Caco-2 (cell line): ENCODE measurements around the gene MEIOSIN. TPM values are rescaled to one million over a fixed set of nuclear protein-coding genes. Genes with fewer than 3 reads are reported as not detected.

Experiments
- BruUV-seq: library from RNA; stranded (reverse); fragments of 400-500 nt; replicated peaks from 2 replicates; lab custom pipeline; 2021; lab: Mats Ljungman, UMichigan
- CTCF ChIA-PET: fragments of 300-600 bp; sonication (Branson Sonifier 250); formaldehyde crosslinking; loops from one replicate; lab custom pipeline; 2022; ENCODE audit warnings: antibody characterized with exemption; lab: Charles Lee
- POLR2A ChIA-PET: fragments of 300-600 bp; sonication (Branson Sonifier 250); formaldehyde crosslinking; loops from one replicate; lab custom pipeline; 2022; ENCODE audit warnings: antibody characterized with exemption; lab: Charles Lee
- DNase-seq, 2 experiments: peaks; one replicate each; pipeline versions ENCODE4 v3.0.0 to v3.0.0-alpha.2; 2020 to 2022
- H3K27me3 ChIP-seq: replicated peaks from 2 replicates; pipeline ENCODE4 v1.6.0; 2011; ENCODE audit warnings: low read length; ENCODE audit not compliant: control insufficient read depth, insufficient read depth
- H3K36me3 ChIP-seq: 2 replicates; pipeline ENCODE4 v1.5.1; 2011; ENCODE audit warnings: low read length; ENCODE audit not compliant: control insufficient read depth, insufficient read depth
- H3K4me1 ChIP-seq: fragments of 250-450 bp; sonication (Bioruptor Pico); 2 replicates; pipeline ENCODE4 v1.5.1; 2020; ENCODE audit warnings: mild to moderate bottlenecking
- H3K4me3 ChIP-seq: 2 replicates; pipeline ENCODE4 v1.5.1; 2011; ENCODE audit warnings: low read depth, mild to moderate bottlenecking, control low read depth, low read length
- H3K9me3 ChIP-seq: fragments of 250-450 bp; sonication (Bioruptor Pico); 2 replicates; pipeline ENCODE4 v1.5.1; 2020; ENCODE audit warnings: mild to moderate bottlenecking, moderate library complexity
- H3K27ac Mint-ChIP-seq: one replicate; pipeline ENCODE4 v1.8.0; 2022; ENCODE audit warnings: mixed read lengths; ENCODE audit not compliant: unreplicated experiment
- H3K27me3 Mint-ChIP-seq: one replicate; pipeline ENCODE4 v1.8.0; 2022; ENCODE audit warnings: mixed read lengths; ENCODE audit not compliant: insufficient read depth, unreplicated experiment
- H3K36me3 Mint-ChIP-seq: one replicate; pipeline ENCODE4 v1.8.0; 2022; ENCODE audit warnings: mild to moderate bottlenecking, mixed read lengths; ENCODE audit not compliant: insufficient read depth, unreplicated experiment
- H3K4me1 Mint-ChIP-seq: one replicate; pipeline ENCODE4 v1.8.0; 2022; ENCODE audit warnings: low read depth, mixed read lengths; ENCODE audit not compliant: unreplicated experiment
- H3K4me3 Mint-ChIP-seq: one replicate; pipeline ENCODE4 v1.8.0; 2022; ENCODE audit warnings: mild to moderate bottlenecking, moderate library complexity, mixed read lengths; ENCODE audit not compliant: unreplicated experiment
- H3K9me3 Mint-ChIP-seq: one replicate; pipeline ENCODE4 v1.8.0; 2022; ENCODE audit warnings: mixed read lengths; ENCODE audit not compliant: unreplicated experiment
- CTCF ChIP-seq, 2 experiments: fragments of 200-600 bp in 1 of 2; IDR thresholded peaks; 1 replicate in 1 of 2; 2 replicates in 1 of 2; pipeline versions ENCODE4 v1.5.1 to v1.8.0; 2011 to 2022; ENCODE audit warnings: antibody characterized with exemption in 1 of 2, control low read depth in 1 of 2, inconsistent platforms in 1 of 2, low read depth in 1 of 2, low read length in 1 of 2, mild to moderate bottlenecking in 1 of 2, moderate library complexity in 1 of 2; ENCODE audit not compliant: insufficient read depth in 1 of 2, severe bottlenecking in 1 of 2, unreplicated experiment in 1 of 2
- intact Hi-C: fragments of 100-400 bp; cut with micrococcal nuclease; formaldehyde crosslinking; loops from one replicate; pipeline ENCODE4 v1.10.0; 2022; ENCODE audit not compliant: unreplicated experiment
- total RNA-seq: library from RNA; stranded (reverse); gene quantifications from 2 replicates; pipeline ENCODE4 v1.2.3, GENCODE V29; 2022

The MEIOSIN gene
- total RNA-seq, 1 experiment from 2014 or later: not detected

- DNase-seq: no peak
- Mint-ChIP-seq H3K4me3 (no peak overlapping the region), H3K36me3 (peaks cover 68% of the 10 kb centered on the region), H3K27ac (no peak overlapping the region), H3K9me3 (no peaks in the 10 kb centered on the region), H3K27me3 (no peaks in the 10 kb centered on the region), H3K4me1 (peaks cover 7% of the 10 kb centered on the region)
- ChIA-PET POLR2A (no interaction called here), CTCF (interaction anchor here (0.5 kb wide), 1 partner anchor 693 kb away, joined by 3 read pairs; no protein-coding TSS in a partner anchor)
- no TSS peak for BruUV-seq
- H3K36me3 ChIP-seq: no peaks in the 10 kb centered on the region
- H3K4me3 ChIP-seq: no peak overlapping the region
- intact Hi-C loops: loop anchor here (5.0 kb wide), 1 partner anchor 109 kb away; no protein-coding TSS in a partner anchor
- no peak for TF ChIP-seq CTCF (IDR thresholded peaks at IDR 0.05; ENCODE audit: insufficient read depth in 1 of 2, low read depth in 1 of 2, low read length in 1 of 2, severe bottlenecking in 1 of 2, unreplicated experiment in 1 of 2)
- H3K4me1 ChIP-seq: no peaks in the 10 kb centered on the region
- H3K27me3 ChIP-seq: no peaks in the 10 kb centered on the region
- no peaks in the 10 kb centered on the region for H3K9me3 ChIP-seq
Observed at GRCh38 chr19:45772912-45773311, 39.7 kb downstream of the MEIOSIN start.

- peaks cover 73% of the 10 kb centered on the region for H3K36me3 Mint-ChIP-seq
- no peak for DNase-seq
- TF ChIP-seq CTCF (IDR thresholded peaks at IDR 0.05; ENCODE audit: insufficient read depth in 1 of 2, low read depth in 1 of 2, low read length in 1 of 2, severe bottlenecking in 1 of 2, unreplicated experiment in 1 of 2): no peak
- no peak overlapping the region for H3K4me3 Mint-ChIP-seq
- no peaks in the 10 kb centered on the region for H3K27me3 ChIP-seq
- CTCF ChIA-PET: interaction anchor here (0.5 to 0.7 kb wide), 2 partner anchors 51 to 693 kb away, joined by 3 to 4 read pairs; no protein-coding TSS in a partner anchor
- BruUV-seq: no TSS peak
- H3K4me1 Mint-ChIP-seq: peaks cover 7% of the 10 kb centered on the region
- no peaks in the 10 kb centered on the region for H3K4me1 ChIP-seq
- no peaks in the 10 kb centered on the region for H3K9me3 ChIP-seq
- H3K9me3 Mint-ChIP-seq: no peaks in the 10 kb centered on the region
- H3K36me3 ChIP-seq: no peaks in the 10 kb centered on the region
- H3K27ac Mint-ChIP-seq: no peak overlapping the region
- no peaks in the 10 kb centered on the region for H3K27me3 Mint-ChIP-seq
- H3K4me3 ChIP-seq: no peak overlapping the region
- intact Hi-C loops: loop anchor here (5.0 kb wide), 1 partner anchor 109 kb away; no protein-coding TSS in a partner anchor
- POLR2A ChIA-PET: no interaction called here
Observed at GRCh38 chr19:45773384-45773783, 40.1 kb downstream of the MEIOSIN start.

GRCh38 chr19:45774765-45775164, 41.5 kb downstream of the MEIOSIN start:
- intact Hi-C loops: loop anchor here (5.0 kb wide), 1 partner anchor 108 kb away; no protein-coding TSS in a partner anchor
- peak; percentile 92 to 93 for DNase-seq
- no peaks in the 10 kb centered on the region for H3K36me3 ChIP-seq
- H3K9me3 ChIP-seq: no peaks in the 10 kb centered on the region
- BruUV-seq: no TSS peak
- no peaks in the 10 kb centered on the region for H3K27me3 ChIP-seq
- POLR2A ChIA-PET: interaction anchor here (0.6 to 1.3 kb wide), 4 partner anchors 8 to 78 kb away, joined by 3 to 6 read pairs (median 4); partner anchors contain the start of genes DMPK, DMWD and FBXO46
- Mint-ChIP-seq H3K4me3 (peak overlapping the region; percentile 36), H3K27ac (peak overlapping the region; percentile 36), H3K27me3 (no peaks in the 10 kb centered on the region), H3K36me3 (peaks cover 74% of the 10 kb centered on the region), H3K9me3 (no peaks in the 10 kb centered on the region), H3K4me1 (peaks cover 18% of the 10 kb centered on the region)
- CTCF ChIA-PET: interaction anchor here (0.5 to 1.7 kb wide), 15 partner anchors 8 to 128 kb away, joined by 3 to 14 read pairs (median 7); partner anchors contain the start of genes DMPK, DMWD, FBXO46 and QPCTL
- H3K4me3 ChIP-seq: no peak overlapping the region
- peaks cover 1% of the 10 kb centered on the region for H3K4me1 ChIP-seq
- TF ChIP-seq CTCF (IDR thresholded peaks at IDR 0.05; ENCODE audit: insufficient read depth in 1 of 2, low read depth in 1 of 2, low read length in 1 of 2, severe bottlenecking in 1 of 2, unreplicated experiment in 1 of 2): peak; percentile 68 to 93
